Measurements from ENCODE around the gene MAFG. TPM values are rescaled to one million over a fixed set of nuclear protein-coding genes. Genes with fewer than 3 reads are reported as not detected.

Gene MAFG
- total and polyA plus RNA-seq, 2 of the 13 experiments (the other 11 are each of a cell fraction or from before 2014, with no cell fraction given): 14.5 to 20.0 TPM

GRCh38 chr17:81940538-81941483 is 13.3 kb upstream of the MAFG start:
- Histone ChIP-seq H3K27me3 (ENCODE audit: control insufficient read depth in 1 of 2, insufficient read depth in 2 of 2, low read length in 2 of 2) (peaks cover 16 to 33% of the 10 kb centered on the region in 2 experiments; a peak in 4 of 5 replicates), H3K4me3 (replicated peaks in 1 of 3; ENCODE audit: insufficient read depth in 1 of 3, low read depth in 2 of 3, low read length in 3 of 3) (no peak overlapping the region), H3K4me1 (ENCODE audit: insufficient read depth, low read length) (peaks cover 70% of the 10 kb centered on the region), H3K79me2 (ENCODE audit: insufficient read depth, low read length) (peaks cover 10% of the 10 kb centered on the region), H3K36me3 (replicated peaks in 1 of 2; ENCODE audit: control insufficient read depth in 1 of 2, insufficient read depth in 2 of 2, low read length in 2 of 2) (0 out of 5 replicates have a peak, but pooled peaks cover 0 to 1% of the 10 kb centered on the region in 2 experiments), H3K9me3 (ENCODE audit: low read length) (no peaks in the 10 kb centered on the region), H3K27ac (ENCODE audit: extremely low read length, insufficient read depth, low read length) (no peak overlapping the region), H3K9ac (ENCODE audit: insufficient read depth, low read depth, low read length) (no peak overlapping the region), H3K4me2 (ENCODE audit: low read depth, low read length) (no peak overlapping the region), H2AFZ (ENCODE audit: low read length) (no peak overlapping the region), H4K20me1 (ENCODE audit: insufficient read depth, low read length) (no peaks in the 10 kb centered on the region)
- no peak for FAIRE-seq
- ChIA-PET POLR2A (interaction anchor here (0.7 to 7.9 kb wide), 9 partner anchors 8 to 97 kb away, joined by 3 to 58 read pairs (median 4); partner anchors contain the start of genes CENPX, DCXR and MAFG), CTCF (ENCODE audit: low intra/inter-chr PET ratio, low total read pairs) (no interaction called here)
- intact Hi-C loops (cut with micrococcal nuclease; ENCODE audit: unreplicated experiment) (no loop called here), in situ Hi-C loops (cut with HindIII; ENCODE audit: extremely low pct_ligation_motif_present, low pct_unique_long_range_greater_than_20kb) (no loop called here)
- DNase-seq (ENCODE audit: low spot score): no peak
- no TSS peak for BruUV-seq (replicated peaks)
- 69% methylated on average over 48 of the region's 56 CpGs for WGBS (ENCODE audit: low lambda C conversion rate)
- 0 out of 3 replicates have a peak, but pooled peaks have one; percentile 3 for ATAC-seq
- TF ChIP-seq ZNF451 (CRISPR knock-in tag; IDR thresholded peaks at IDR 0.05) (no peak), MYC (CRISPR knock-in tag; IDR thresholded peaks at IDR 0.05; ENCODE audit: borderline replicate concordance) (peak; percentile 38; the same call in 1 of the 2 replicates), SCMH1 (CRISPR knock-in tag; IDR thresholded peaks at IDR 0.05; ENCODE audit: borderline replicate concordance) (no peak), E2F2 (CRISPR knock-in tag; IDR thresholded peaks at IDR 0.05; ENCODE audit: borderline replicate concordance) (no peak), MED13 (CRISPR knock-in tag; IDR thresholded peaks at IDR 0.05) (no peak), ATRX (CRISPR knock-in tag; IDR thresholded peaks at IDR 0.05; ENCODE audit: borderline replicate concordance) (no peak), ZMYM3 (CRISPR knock-in tag; IDR thresholded peaks at IDR 0.05) (0 out of 2 replicates have a peak, but pooled peaks have one; percentile 12), GABPB1 (CRISPR knock-in tag; IDR thresholded peaks at IDR 0.05) (no peak), KLF11 (CRISPR knock-in tag; IDR thresholded peaks at IDR 0.05) (no peak), ZNF34 (CRISPR knock-in tag; IDR thresholded peaks at IDR 0.05; ENCODE audit: borderline replicate concordance) (no peak), PCBP2 (optimal IDR thresholded peaks at IDR 0.05; ENCODE audit: low read depth, low read length, poor library complexity, severe bottlenecking) (no peak), ZNF670 (CRISPR knock-in tag; IDR thresholded peaks at IDR 0.05; ENCODE audit: borderline replicate concordance) (no peak), ZNF317 (CRISPR knock-in tag; IDR thresholded peaks at IDR 0.05) (no peak), IKZF4 (CRISPR knock-in tag; IDR thresholded peaks at IDR 0.05; ENCODE audit: borderline replicate concordance, low read depth, not compliant biosample characterization) (no peak), SOX6 (IDR thresholded peaks at IDR 0.05) (no peak), SOX6 (CRISPR knock-in tag; IDR thresholded peaks at IDR 0.05) (no peak), TCF7 (IDR thresholded peaks at IDR 0.05; ENCODE audit: low read depth) (no peak), CTCF (CRISPR knock-in tag; IDR thresholded peaks at IDR 0.05) (peak; percentile 11; the same call in 1 of the 2 replicates), ZNF660 (CRISPR knock-in tag; IDR thresholded peaks at IDR 0.05; ENCODE audit: borderline replicate concordance, low read depth) (no peak)
- TF ChIP-seq, protein P1, sequence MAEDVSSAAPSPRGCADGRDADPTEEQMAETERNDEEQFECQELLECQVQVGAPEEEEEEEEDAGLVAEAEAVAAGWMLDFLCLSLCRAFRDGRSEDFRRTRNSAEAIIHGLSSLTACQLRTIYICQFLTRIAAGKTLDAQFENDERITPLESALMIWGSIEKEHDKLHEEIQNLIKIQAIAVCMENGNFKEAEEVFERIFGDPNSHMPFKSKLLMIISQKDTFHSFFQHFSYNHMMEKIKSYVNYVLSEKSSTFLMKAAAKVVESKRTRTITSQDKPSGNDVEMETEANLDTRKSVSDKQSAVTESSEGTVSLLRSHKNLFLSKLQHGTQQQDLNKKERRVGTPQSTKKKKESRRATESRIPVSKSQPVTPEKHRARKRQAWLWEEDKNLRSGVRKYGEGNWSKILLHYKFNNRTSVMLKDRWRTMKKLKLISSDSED (CRISPR knock-in tag; IDR thresholded peaks at IDR 0.05): no peak

All from HepG2 (cell line).